Diencephalon (tissue), 1 donor: ENCODE data around the gene RAG1. TPM values are rescaled to one million over a fixed set of nuclear protein-coding genes. Genes with fewer than 3 reads are reported as not detected.

Experiments used
- total RNA-seq: library from RNA; depleted of rRNA; stranded (reverse); fragments of >200 nt; gene quantifications from one replicate; pipeline ENCODE4 v1.2.3, GENCODE V29; 2014

The RAG1 gene
- 0.69 TPM for total RNA-seq

DNA sequence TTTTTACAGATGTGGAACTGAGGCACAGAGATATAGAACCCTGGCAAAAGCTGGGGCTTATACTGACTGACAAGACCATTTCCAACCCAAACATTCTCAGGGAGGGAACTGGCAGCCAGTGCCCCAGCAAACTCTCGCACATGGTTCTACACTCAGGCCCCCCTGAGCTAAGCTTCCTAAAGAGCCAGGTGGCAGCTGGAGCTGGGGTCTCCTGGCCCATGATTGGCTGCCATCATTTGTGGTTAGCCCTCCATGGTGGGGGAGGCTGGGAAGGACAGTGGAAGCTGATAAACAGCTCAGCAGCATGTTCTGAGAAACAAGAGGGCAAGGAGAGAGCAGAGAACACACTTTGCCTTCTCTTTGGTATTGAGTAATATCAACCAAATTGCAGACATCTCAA, at the start of gene RAG1:
Gene RAG1 (plus strand): TSS at position 314 of the 400 bp plus-strand sequence. CDS start 5,298 bp downstream, outside the sequence.

DNA sequence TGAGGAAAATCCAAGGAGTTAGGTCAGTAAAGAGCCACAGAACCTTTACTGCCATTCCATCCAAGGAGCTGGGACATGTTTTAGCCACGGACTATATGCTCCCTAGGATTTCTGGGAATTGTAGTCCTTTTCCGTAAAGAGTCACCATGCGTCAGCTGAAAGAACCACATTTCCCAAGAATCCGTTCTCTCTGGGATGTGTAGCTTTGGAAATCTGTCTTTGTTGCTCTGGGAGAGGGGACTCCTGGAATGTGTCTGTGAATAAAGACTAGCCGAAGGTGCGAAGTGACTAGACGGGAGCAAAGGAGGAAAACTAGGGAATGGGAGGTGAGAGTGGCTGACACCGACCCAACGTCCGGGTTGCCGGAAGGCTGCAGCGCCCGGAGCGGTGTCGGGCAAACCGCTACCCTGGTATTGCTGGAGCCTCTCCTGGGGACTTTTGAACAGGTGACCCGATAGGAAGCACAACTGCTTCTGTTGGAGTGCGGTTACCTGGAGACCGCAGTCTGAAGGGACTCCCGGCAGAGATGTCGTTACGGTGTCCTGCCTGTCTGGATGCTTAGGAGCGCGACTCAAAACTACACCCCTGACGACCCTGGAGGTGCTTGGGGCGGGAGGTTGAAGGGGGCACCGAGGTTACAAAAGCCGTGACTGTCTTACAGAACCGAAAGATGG, 26.6 kb downstream of the RAG1 start, which contains the start of gene IFTAP:
Gene IFTAP (plus strand): TSS at position 187 of the 674 bp plus-strand sequence. CDS start 15,602 bp downstream, outside the sequence.

DNA sequence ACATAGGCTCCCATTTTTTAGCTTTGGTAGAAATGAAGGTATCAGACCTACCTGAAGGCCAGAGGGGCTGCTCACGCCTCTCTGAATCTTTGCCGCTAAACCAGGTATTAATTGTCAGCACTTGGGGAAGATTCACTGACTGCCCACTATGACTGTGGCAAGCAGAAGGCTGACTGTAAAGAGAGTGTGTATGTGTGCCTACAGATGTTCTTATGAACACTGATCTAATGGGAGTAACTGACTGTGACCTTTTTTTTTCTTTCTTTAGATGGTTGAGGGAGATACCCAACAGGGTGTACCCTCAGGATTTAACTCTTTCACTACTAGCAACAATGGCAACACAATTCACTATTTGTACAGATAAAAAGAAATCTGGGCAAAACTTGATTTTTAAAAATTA, 30.2 kb downstream of the RAG1 start, which contains the start of gene RAG2:
Gene RAG2 (minus strand): TSS at position 186 of the 400 bp plus-strand sequence. CDS start 4,068 bp downstream, outside the sequence.

Other genes with a start within 250 kb of the RAG1 start
- gene TRAF6, start 57.7 kb upstream of the RAG1 start, total RNA-seq = 14.8 TPM
- gene IFTAP, start 26.5 kb downstream of the RAG1 start, total RNA-seq = 66.0 TPM
- not detected for gene RAG2, start 30.2 kb downstream of the RAG1 start, total RNA-seq